HepG2 (cell line): ENCODE measurements around the gene IGF2. TPM values are rescaled to one million over a fixed set of nuclear protein-coding genes. Genes with fewer than 3 reads are reported as not detected.
A peak's percentile ranks its signal among the peaks of the same experiment; 100 is the strongest.

ENCODE experiments used
- ADNP ChIP-seq: sonication (generic); formaldehyde crosslinking; IDR thresholded peaks from 2 replicates; pipeline ENCODE4 v1.4.0; 2020; ENCODE audit warnings: missing genetic modification reagents
- BORCS8-MEF2B ChIP-seq: sonication (generic); formaldehyde crosslinking; IDR thresholded peaks from 2 replicates; pipeline ENCODE4 v1.8.0; 2022; ENCODE audit warnings: mild to moderate bottlenecking, missing genetic modification reagents
- HNF1A ChIP-seq, 2 experiments: sonication (generic) in 1 of 2; formaldehyde crosslinking in 1 of 2; IDR thresholded peaks; 2 replicates each; pipeline versions ENCODE4 v1.4.0 to v1.6.1; 2016 to 2020; ENCODE audit warnings: borderline replicate concordance in 1 of 2, low read depth in 1 of 2, mild to moderate bottlenecking in 1 of 2, missing genetic modification reagents in 1 of 2
- HNRNPH1 ChIP-seq: fragments of 200-400 bp; formaldehyde crosslinking; optimal IDR thresholded peaks from 2 replicates; pipeline ENCODE3; 2017; ENCODE audit warnings: mild to moderate bottlenecking, low read depth, low read length
- KLF13 ChIP-seq: sonication (generic); formaldehyde crosslinking; IDR thresholded peaks from 2 replicates; pipeline ENCODE4 v1.4.0; 2020; ENCODE audit warnings: mild to moderate bottlenecking, missing genetic modification reagents
- PCBP1 ChIP-seq: fragments of 200-400 bp; formaldehyde crosslinking; IDR thresholded peaks from 2 replicates; pipeline ENCODE4 v1.6.1; 2017; ENCODE audit warnings: mild to moderate bottlenecking, low read depth, low read length, borderline replicate concordance
- PHF5A ChIP-seq: IDR thresholded peaks from one replicate; pipeline ENCODE4 v1.6.1; 2018; ENCODE audit warnings: low read depth, missing genetic modification reagents; ENCODE audit not compliant: unreplicated experiment
- POGK ChIP-seq: sonication (generic); formaldehyde crosslinking; conservative IDR thresholded peaks from 2 replicates; pipeline ENCODE4 v1.8.0; 2022; ENCODE audit warnings: mild to moderate bottlenecking, moderate library complexity, missing genetic modification reagents
- RBFOX2 ChIP-seq: fragments of 200-400 bp; formaldehyde crosslinking; IDR thresholded peaks from 2 replicates; pipeline ENCODE4 v1.6.1; 2017; ENCODE audit warnings: low read depth, mild to moderate bottlenecking, low read length
- TMF1 ChIP-seq: sonication (generic); formaldehyde crosslinking; IDR thresholded peaks from 2 replicates; pipeline ENCODE4 v1.8.1; 2022; ENCODE audit warnings: low read depth, missing genetic modification reagents
- ZBTB2 ChIP-seq: sonication (generic); formaldehyde crosslinking; IDR thresholded peaks from 2 replicates; pipeline ENCODE4 v1.8.0; 2022; ENCODE audit warnings: low read depth, missing genetic modification reagents
- ZC3H4 ChIP-seq: sonication (generic); formaldehyde crosslinking; IDR thresholded peaks from 2 replicates; pipeline ENCODE4 v1.4.0; 2020; ENCODE audit warnings: missing genetic modification reagents, borderline replicate concordance
- ZFAT ChIP-seq: sonication (generic); formaldehyde crosslinking; conservative IDR thresholded peaks from 2 replicates; pipeline ENCODE4 v1.8.1; 2023; ENCODE audit warnings: missing genetic modification reagents, inconsistent platforms
- ZFP82 ChIP-seq: sonication (generic); formaldehyde crosslinking; IDR thresholded peaks from 2 replicates; pipeline ENCODE4 v1.5.1; 2020; ENCODE audit warnings: mild to moderate bottlenecking, missing genetic modification reagents, borderline replicate concordance
- ZNF580 ChIP-seq: IDR thresholded peaks from 2 replicates; pipeline ENCODE4 v1.6.1; 2016; ENCODE audit warnings: low read depth, borderline replicate concordance
- ZNF839 ChIP-seq: sonication (generic); formaldehyde crosslinking; IDR thresholded peaks from 2 replicates; pipeline ENCODE4 v1.4.0; 2020; ENCODE audit warnings: missing genetic modification reagents, mild to moderate bottlenecking, borderline replicate concordance
- ZXDC ChIP-seq: sonication (generic); formaldehyde crosslinking; IDR thresholded peaks from 2 replicates; pipeline ENCODE4 v1.5.0; 2020; ENCODE audit warnings: mild to moderate bottlenecking, missing genetic modification reagents
- polyA plus RNA-seq, 8 experiments: library from polyadenylated mRNA; depleted of rRNA in 3 of 8; stranded (reverse) in 7 of 8; unstranded in 1 of 8; fragments of >200 nt; fragmentation: Illumina TruSeq in 4 of 8; extraction: Trizol in 4 of 8; gene quantifications; 2 replicates each; pipeline versions ENCODE4 v1.2.1 to v1.2.3, GENCODE V29; 2011 to 2016; ENCODE audit warnings: low read depth in 4 of 8, missing spikeins in 1 of 8, mixed read lengths in 1 of 8; ENCODE audit not compliant: insufficient read depth in 1 of 8
- total RNA-seq, 5 experiments: library from RNA; depleted of rRNA; stranded (reverse); fragments of >200 nt; fragmentation: Illumina TruSeq; extraction: Trizol; gene quantifications; 2 replicates each; pipeline ENCODE4 v1.2.3, GENCODE V29; 2016; ENCODE audit warnings: low read depth in 1 of 5

IGF2 gene
- total and polyA plus RNA-seq, 2 of the 13 experiments (the other 11 are each of a cell fraction or from before 2014, with no cell fraction given): 79.1 to 254 TPM

- TF ChIP-seq ZXDC (CRISPR knock-in tag): 0 out of 2 replicates have a peak, but pooled peaks have one; percentile 34
- peak; percentile 75 for TF ChIP-seq RBFOX2
- no peak for TF ChIP-seq KLF13 (CRISPR knock-in tag)
- peak; percentile 25 for TF ChIP-seq HNRNPH1
- peak; percentile 8; the same call in 1 of the 2 replicates for TF ChIP-seq BORCS8-MEF2B
- no peak for TF ChIP-seq ADNP (CRISPR knock-in tag)
- peak; percentile 22 for TF ChIP-seq PHF5A (CRISPR knock-in tag)
- TF ChIP-seq ZNF839 (CRISPR knock-in tag): no peak
- no peak; the same call in 1 of the 2 replicates for TF ChIP-seq ZC3H4 (CRISPR knock-in tag)
- TF ChIP-seq POGK (CRISPR knock-in tag): no peak; the same call in 1 of the 2 replicates
- peak; percentile 70; the same call in 1 of the 2 replicates for TF ChIP-seq PCBP1
- 0 out of 2 replicates have a peak, but pooled peaks have one; percentile 46 for TF ChIP-seq ZBTB2 (CRISPR knock-in tag)
- no peak for TF ChIP-seq ZNF580 (CRISPR knock-in tag)
- TF ChIP-seq ZFP82 (CRISPR knock-in tag): peak; percentile 82; the same call in 1 of the 2 replicates
- no peak for TF ChIP-seq ZFAT (CRISPR knock-in tag)
- no peak for TF ChIP-seq TMF1 (CRISPR knock-in tag)
- TF ChIP-seq HNF1A (IDR thresholded peaks at IDR 0.05; ENCODE audit: low read depth): no peak
- no peak for TF ChIP-seq HNF1A (CRISPR knock-in tag; IDR thresholded peaks at IDR 0.05; ENCODE audit: borderline replicate concordance)
Measured at GRCh38 chr11:2137202-2138067, 1.8 kb downstream of the IGF2 start (continued).
